Loucy (cell line): Measurements from ENCODE around the gene MRPS15.

Experiments
- EZH2phosphoT487 ChIP-seq: fragments of 200-600 bp; IDR thresholded peaks from 2 replicates; pipeline ENCODE4 v1.6.1; 2018; ENCODE audit warnings: antibody characterized with exemption, mild to moderate bottlenecking, moderate library complexity, borderline replicate concordance
- TF ChIP-seq, protein P1 (sequence below): fragments of 200-600 bp; sonication (generic); conservative IDR thresholded peaks from 2 replicates; pipeline ENCODE4 v1.5.1; 2014; ENCODE audit warnings: mild to moderate bottlenecking, antibody characterized with exemption, low read length

DNA sequence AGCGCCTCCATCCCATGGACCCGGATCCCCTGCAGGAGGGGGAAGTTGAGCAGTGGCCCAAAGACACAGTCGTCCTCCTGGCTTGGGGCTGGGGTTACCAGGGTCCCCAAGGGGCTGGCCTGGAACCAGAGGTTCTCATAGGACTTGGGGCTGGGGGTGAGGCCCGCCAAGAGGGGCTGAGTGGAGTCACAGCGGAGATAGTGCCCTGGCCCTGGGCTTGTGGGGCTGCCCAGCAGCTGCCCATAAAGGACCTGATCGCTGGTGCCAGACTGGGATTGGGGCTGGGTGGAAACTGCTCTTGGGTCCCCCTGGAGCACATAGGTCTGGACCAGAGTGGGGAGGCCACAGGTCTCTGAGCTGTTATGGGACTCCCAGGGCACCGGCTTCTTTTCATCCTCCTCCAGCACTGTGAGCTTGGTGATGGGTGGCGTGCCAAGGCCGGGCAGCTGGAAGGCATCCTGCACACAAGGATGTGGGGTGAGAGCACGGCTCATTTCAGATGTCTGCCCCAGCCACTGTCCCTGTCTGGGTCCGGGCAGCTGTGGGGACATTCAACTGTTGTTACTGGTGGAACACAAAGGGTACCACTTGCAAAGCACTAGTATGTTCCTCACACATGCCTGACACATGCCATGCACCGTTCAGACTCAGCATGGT is 2.3 kb upstream of the MRPS15 start:
- TF ChIP-seq, protein P1, sequence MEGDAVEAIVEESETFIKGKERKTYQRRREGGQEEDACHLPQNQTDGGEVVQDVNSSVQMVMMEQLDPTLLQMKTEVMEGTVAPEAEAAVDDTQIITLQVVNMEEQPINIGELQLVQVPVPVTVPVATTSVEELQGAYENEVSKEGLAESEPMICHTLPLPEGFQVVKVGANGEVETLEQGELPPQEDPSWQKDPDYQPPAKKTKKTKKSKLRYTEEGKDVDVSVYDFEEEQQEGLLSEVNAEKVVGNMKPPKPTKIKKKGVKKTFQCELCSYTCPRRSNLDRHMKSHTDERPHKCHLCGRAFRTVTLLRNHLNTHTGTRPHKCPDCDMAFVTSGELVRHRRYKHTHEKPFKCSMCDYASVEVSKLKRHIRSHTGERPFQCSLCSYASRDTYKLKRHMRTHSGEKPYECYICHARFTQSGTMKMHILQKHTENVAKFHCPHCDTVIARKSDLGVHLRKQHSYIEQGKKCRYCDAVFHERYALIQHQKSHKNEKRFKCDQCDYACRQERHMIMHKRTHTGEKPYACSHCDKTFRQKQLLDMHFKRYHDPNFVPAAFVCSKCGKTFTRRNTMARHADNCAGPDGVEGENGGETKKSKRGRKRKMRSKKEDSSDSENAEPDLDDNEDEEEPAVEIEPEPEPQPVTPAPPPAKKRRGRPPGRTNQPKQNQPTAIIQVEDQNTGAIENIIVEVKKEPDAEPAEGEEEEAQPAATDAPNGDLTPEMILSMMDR = no peak
- no peak for TF ChIP-seq EZH2phosphoT487
